DLD1 (cell line): ENCODE results near the gene LRSAM1.

ENCODE experiments used
- in situ Hi-C: cut with HindIII; loops from 2 replicates; pipeline ENCODE4 v1.10.0; 2017; ENCODE audit warnings: low sequenced_read_pairs

The LRSAM1 gene

GRCh38 chr9:127450830-127451607, at the start of gene LRSAM1, which contains the start of gene RPL12:
Gene LRSAM1, plus strand, starts transcription at chr9:127451510. Its CDS starts 3,018 bp downstream, at chr9:127454528.
Gene RPL12, minus strand, starts transcription at chr9:127451406. Its CDS starts 89 bp downstream, at chr9:127451317.
- in situ Hi-C loops, result no loop called here

- in situ Hi-C loops, result loop anchor here (10.0 kb wide), 1 partner anchor 168 kb away; no protein-coding TSS in a partner anchor
These were observed 48.8 kb upstream of the LRSAM1 start for GRCh38 chr9:127402401-127403090.

- in situ Hi-C loops, result loop anchor here (10.0 kb wide), 1 partner anchor 169 kb away; no protein-coding TSS in a partner anchor
These were observed 47.7 kb upstream of the LRSAM1 start for GRCh38 chr9:127403507-127404192.

GRCh38 chr9:127404631-127405030, 46.7 kb upstream of the LRSAM1 start:
- in situ Hi-C loops, result loop anchor here (5.0 to 10.0 kb wide), 2 partner anchors 67 to 170 kb away; no protein-coding TSS in a partner anchor

GRCh38 chr9:127405344-127406125, 45.8 kb upstream of the LRSAM1 start:
- in situ Hi-C loops, result loop anchor here (5.0 to 10.0 kb wide), 2 partner anchors 68 to 171 kb away; no protein-coding TSS in a partner anchor

GRCh38 chr9:127406799-127407491, 44.4 kb upstream of the LRSAM1 start:
- in situ Hi-C loops, result loop anchor here (5.0 to 10.0 kb wide), 2 partner anchors 70 to 172 kb away; no protein-coding TSS in a partner anchor

- in situ Hi-C loops, result loop anchor here (5.0 to 10.0 kb wide), 2 partner anchors 70 to 173 kb away; no protein-coding TSS in a partner anchor
These were observed 43.8 kb upstream of the LRSAM1 start for GRCh38 chr9:127407492-127407843.

- in situ Hi-C loops, result no loop called here
These were observed 40.2 kb upstream of the LRSAM1 start for GRCh38 chr9:127411122-127411521.

GRCh38 chr9:127415141-127415540, 36.2 kb upstream of the LRSAM1 start:
- in situ Hi-C loops, result no loop called here

- in situ Hi-C loops, result no loop called here
These were observed 35.7 kb upstream of the LRSAM1 start for GRCh38 chr9:127415657-127416056.

- in situ Hi-C loops, result no loop called here
These were observed 33.9 kb upstream of the LRSAM1 start for GRCh38 chr9:127417131-127418036.

GRCh38 chr9:127418037-127418471, 33.3 kb upstream of the LRSAM1 start:
- in situ Hi-C loops, result no loop called here

- in situ Hi-C loops, result no loop called here
These were observed 32.0 kb upstream of the LRSAM1 start for GRCh38 chr9:127419348-127419747.

GRCh38 chr9:127421057-127421456, 30.3 kb upstream of the LRSAM1 start:
- in situ Hi-C loops, result no loop called here

GRCh38 chr9:127422133-127422782, 29.1 kb upstream of the LRSAM1 start:
- in situ Hi-C loops, result no loop called here

- in situ Hi-C loops, result no loop called here
These were observed 28.5 kb upstream of the LRSAM1 start for GRCh38 chr9:127422787-127423186.

- in situ Hi-C loops, result no loop called here
These were observed 27.8 kb upstream of the LRSAM1 start for GRCh38 chr9:127423476-127423933.
